ENCODE results near the gene HOOK2.
A peak's percentile ranks its signal among the peaks of the same experiment; 100 is the strongest.

Gene HOOK2

GRCh38 chr19:12796146-12797071 is 21.1 kb upstream of the HOOK2 start (continued):
- TF ChIP-seq CTCF (tag by site-specific recombination; IDR thresholded peaks at IDR 0.05) (peak; percentile 97), ZNF169 (tag by site-specific recombination; IDR thresholded peaks at IDR 0.05) (no peak), PRDM10 (tag by site-specific recombination; IDR thresholded peaks at IDR 0.05) (peak; percentile 48), GFI1B (tag by site-specific recombination; IDR thresholded peaks at IDR 0.05) (no peak)

- no peak overlapping the region for H3K27ac ChIP-seq (ENCODE audit: extremely low read depth, low read depth, low read length)
- ChIA-PET POLR2A (interaction anchor here (0.7 to 2.6 kb wide), 5 partner anchors 11 to 1134 kb away, joined by 3 to 12 read pairs (median 4); partner anchors contain the start of gene RNASEH2A), CTCF (interaction anchor here (0.6 to 16.5 kb wide), 6 partner anchors 17 to 77 kb away, joined by 3 to 386 read pairs (median 27); partner anchors contain the start of gene HOOK2)
- H3K36me3 ChIP-seq (ENCODE audit: control insufficient read depth in 2 of 2, insufficient read depth in 1 of 2, low read length in 2 of 2) = peaks cover 14 to 20% of the 10 kb centered on the region in 2 experiments; a peak in 2 of 3 replicates
- H3K4me3 ChIP-seq (ENCODE audit: low read depth, low read length) = no peak overlapping the region
- H3K9me3 ChIP-seq (ENCODE audit: control insufficient read depth, insufficient read depth, low read depth, low read length) = no peaks in the 10 kb centered on the region
- peaks cover 11% of the 10 kb centered on the region for H3K4me1 ChIP-seq (ENCODE audit: control insufficient read depth, insufficient read depth, low read length)
- TF ChIP-seq AEBP2 (tag by site-specific recombination; IDR thresholded peaks at IDR 0.05; ENCODE audit: borderline replicate concordance) (no peak), ZSCAN16 (tag by site-specific recombination; IDR thresholded peaks at IDR 0.05) (no peak), ZNF837 (tag by site-specific recombination; IDR thresholded peaks at IDR 0.05) (no peak)
Observed at GRCh38 chr19:12794971-12795381, 19.6 kb upstream of the HOOK2 start.

- Histone ChIP-seq H3K4me1 (ENCODE audit: control insufficient read depth, insufficient read depth, low read length) (peaks cover 13% of the 10 kb centered on the region), H3K4me3 (ENCODE audit: low read depth, low read length) (peak overlapping the region; percentile 43), H3K9me3 (ENCODE audit: control insufficient read depth, insufficient read depth, low read depth, low read length) (no peaks in the 10 kb centered on the region), H3K27ac (ENCODE audit: extremely low read depth, low read depth, low read length) (no peak overlapping the region), H3K36me3 (ENCODE audit: control insufficient read depth in 2 of 2, insufficient read depth in 1 of 2, low read length in 2 of 2) (peaks cover 12 to 14% of the 10 kb centered on the region in 2 experiments; a peak in 2 of 3 replicates)
- POLR2A ChIA-PET = interaction anchor here (0.7 to 2.6 kb wide), 3 partner anchors 16 to 1134 kb away, joined by 3 to 12 read pairs (median 4); no protein-coding TSS in a partner anchor
- CTCF ChIA-PET = interaction anchor here (0.6 to 16.5 kb wide), 4 partner anchors 17 to 126 kb away, joined by 5 to 386 read pairs (median 140); partner anchors contain the start of gene HOOK2
- TF ChIP-seq GLIS1 (tag by site-specific recombination; IDR thresholded peaks at IDR 0.05) (0 out of 2 replicates have a peak, but pooled peaks have one; percentile 2), ZNF121 (tag by site-specific recombination; IDR thresholded peaks at IDR 0.05) (peak; percentile 69), ZNF501 (tag by site-specific recombination; IDR thresholded peaks at IDR 0.05) (no peak), ZFP69B (tag by site-specific recombination; IDR thresholded peaks at IDR 0.05) (no peak), ZNF449 (tag by site-specific recombination; IDR thresholded peaks at IDR 0.05) (no peak), CTCF (tag by site-specific recombination; IDR thresholded peaks at IDR 0.05) (0 out of 2 replicates have a peak, but pooled peaks have one; percentile 7), ZSCAN23 (tag by site-specific recombination; IDR thresholded peaks at IDR 0.05) (no peak), HOXA7 (CRISPR knock-in tag; IDR thresholded peaks at IDR 0.05; ENCODE audit: borderline replicate concordance) (no peak), TRIM28 (IDR thresholded peaks at IDR 0.05; ENCODE audit: borderline replicate concordance, low read length) (no peak), ZNF335 (tag by site-specific recombination; conservative IDR thresholded peaks at IDR 0.05) (peak; percentile 38; the same call in 1 of the 2 replicates)
Observed at GRCh38 chr19:12794196-12794941, 19.0 kb upstream of the HOOK2 start.

All from HEK293 (cell line).